Cardiac fibroblast (primary cell): Measurements from ENCODE around the gene ANXA4.

Experiments used
- DNase-seq, 2 donors: peaks; one replicate each; pipeline versions ENCODE4 v3.0.0 to v3.0.0-alpha.2; 2010; ENCODE audit warnings: low read depth in 2 of 2
- H3K4me3 ChIP-seq, 2 donors: replicated peaks in 1 of 2; 1 replicate in 1 of 2; 2 replicates in 1 of 2; pipeline ENCODE4 v1.5.1; 2011; ENCODE audit warnings: low read depth in 2 of 2, low read length in 2 of 2, mild to moderate bottlenecking in 2 of 2, moderate library complexity in 1 of 2
- CTCF ChIP-seq: IDR thresholded peaks from one replicate; pipeline ENCODE4 v1.5.1; 2011; ENCODE audit warnings: low read depth, mild to moderate bottlenecking, low read length, inconsistent platforms

ANXA4 gene

GRCh38 chr2:69740502-69740951 lies 1.4 kb upstream of the ANXA4 start:
- no peak for DNase-seq
- no peak for TF ChIP-seq CTCF
- peak overlapping the region in 1 of 2 donors; percentile 80 for H3K4me3 ChIP-seq

- peak; percentile 73 to 84 for DNase-seq
- H3K4me3 ChIP-seq: peak overlapping the region; percentile 73 to 80
- peak; percentile 40 for TF ChIP-seq CTCF
Observed at GRCh38 chr2:69741229-69741574, 732 bp upstream of the ANXA4 start.

- no peak for TF ChIP-seq CTCF
- peak overlapping the region; percentile 73 to 80 for H3K4me3 ChIP-seq
- DNase-seq: peak; percentile 14 to 32
Observed at GRCh38 chr2:69742322-69742952, 503 bp downstream of the ANXA4 start.

- TF ChIP-seq CTCF: no peak
- DNase-seq: no peak
- no peak overlapping the region for H3K4me3 ChIP-seq
Observed at GRCh38 chr2:69743847-69744264, 1.9 kb downstream of the ANXA4 start.

GRCh38 chr2:69744456-69744855 lies 2.5 kb downstream of the ANXA4 start:
- TF ChIP-seq CTCF: no peak
- H3K4me3 ChIP-seq: no peak overlapping the region
- DNase-seq: no peak

- no peak for DNase-seq
- no peak overlapping the region for H3K4me3 ChIP-seq
- no peak for TF ChIP-seq CTCF
Observed at GRCh38 chr2:69745035-69745434, 3.1 kb downstream of the ANXA4 start.

- TF ChIP-seq CTCF: no peak
- H3K4me3 ChIP-seq: no peak overlapping the region
- DNase-seq: no peak
Observed at GRCh38 chr2:69750246-69750645, 8.3 kb downstream of the ANXA4 start.
